HG03159 (cell line): ENCODE measurements around the gene CST7.

Experiments
- ATAC-seq: cut with Tn5 transposase; IDR thresholded peaks from one replicate; pipeline ENCODE4 v1.9.1; 2021; ENCODE audit warnings: mild to moderate bottlenecking, moderate library complexity; ENCODE audit not compliant: unreplicated experiment

Gene CST7

GRCh38 chr20:24963672-24964505 is 14.8 kb downstream of the CST7 start:
- no peak for ATAC-seq

- no peak for ATAC-seq
These were observed 15.4 kb downstream of the CST7 start for GRCh38 chr20:24964506-24964840.

- no peak for ATAC-seq
These were observed 16.2 kb downstream of the CST7 start for GRCh38 chr20:24965065-24965919.

- ATAC-seq, result no peak
These were observed 17.4 kb downstream of the CST7 start for GRCh38 chr20:24966317-24967012.

GRCh38 chr20:24968278-24968800 is 19.3 kb downstream of the CST7 start:
- ATAC-seq, result no peak

- no peak for ATAC-seq
These were observed 20.3 kb downstream of the CST7 start for GRCh38 chr20:24969186-24970029.

GRCh38 chr20:24970030-24970553 is 21.0 kb downstream of the CST7 start:
- no peak for ATAC-seq

GRCh38 chr20:24970754-24971153 is 21.7 kb downstream of the CST7 start:
- no peak for ATAC-seq

GRCh38 chr20:24971376-24972101 is 22.5 kb downstream of the CST7 start:
- no peak for ATAC-seq

- no peak for ATAC-seq
These were observed 23.3 kb downstream of the CST7 start for GRCh38 chr20:24972341-24972740.

- no peak for ATAC-seq
These were observed 28.3 kb downstream of the CST7 start for GRCh38 chr20:24977336-24977735.

- no peak for ATAC-seq
These were observed 28.7 kb downstream of the CST7 start for GRCh38 chr20:24977797-24978196.

- ATAC-seq, result no peak
These were observed 29.4 kb downstream of the CST7 start for GRCh38 chr20:24978513-24978912.

GRCh38 chr20:24979036-24979960 is 30.2 kb downstream of the CST7 start:
- ATAC-seq, result no peak

GRCh38 chr20:24980291-24981053 is 31.4 kb downstream of the CST7 start:
- ATAC-seq, result no peak

GRCh38 chr20:24981282-24981681 is 32.2 kb downstream of the CST7 start:
- no peak for ATAC-seq

- no peak for ATAC-seq
These were observed 32.7 kb downstream of the CST7 start for GRCh38 chr20:24981790-24982189.

GRCh38 chr20:24983896-24984295 is 34.8 kb downstream of the CST7 start:
- no peak for ATAC-seq
